Aorta (tissue), 5 donors: Measurements from ENCODE around the gene RIPOR3. TPM values are rescaled to one million over a fixed set of nuclear protein-coding genes. Genes with fewer than 3 reads are reported as not detected.
A peak's percentile ranks its signal among the peaks of the same experiment; 100 is the strongest.

Source experiments
- ATAC-seq: fragments of 200-7000 bp; cut with Tn5 transposase; one replicate; pipeline ENCODE4 v1.9.1; 2022; ENCODE audit warnings: moderate library complexity; ENCODE audit not compliant: low FRiP score
- DNase-seq, 2 donors: peaks; one replicate each; pipeline ENCODE4 v3.0.0-alpha.2; 2020
- H3K27ac ChIP-seq, 2 donors: one replicate each; pipeline ENCODE4 v1.5.1; 2013; ENCODE audit warnings: low read length in 2 of 2, mild to moderate bottlenecking in 2 of 2, moderate library complexity in 2 of 2, control low read depth in 1 of 2, inconsistent platforms in 1 of 2, low read depth in 1 of 2
- H3K27me3 ChIP-seq, 2 donors: one replicate each; pipeline ENCODE4 v1.6.1; 2013; ENCODE audit warnings: control low read depth in 1 of 2, low read length in 1 of 2, mild to moderate bottlenecking in 1 of 2, moderate library complexity in 1 of 2; ENCODE audit not compliant: insufficient read depth in 2 of 2, control insufficient read depth in 1 of 2
- H3K36me3 ChIP-seq, 2 donors: one replicate each; pipeline ENCODE4 v1.6.1; 2013; ENCODE audit warnings: control low read depth in 1 of 2, low read length in 1 of 2, mild to moderate bottlenecking in 1 of 2; ENCODE audit not compliant: insufficient read depth in 2 of 2, control insufficient read depth in 1 of 2
- H3K4me1 ChIP-seq, 2 donors: one replicate each; pipeline ENCODE4 v1.6.1; 2013; ENCODE audit warnings: low read length in 2 of 2, control low read depth in 1 of 2, mild to moderate bottlenecking in 1 of 2, moderate library complexity in 1 of 2; ENCODE audit not compliant: insufficient read depth in 2 of 2, control insufficient read depth in 1 of 2
- H3K4me3 ChIP-seq, 2 donors: one replicate each; pipeline ENCODE4 v1.5.1; 2013; ENCODE audit warnings: low read length in 2 of 2, control low read depth in 1 of 2, mild to moderate bottlenecking in 1 of 2
- H3K9me3 ChIP-seq: one replicate; pipeline ENCODE4 v1.6.1; 2013; ENCODE audit warnings: mild to moderate bottlenecking, low read length; ENCODE audit not compliant: control insufficient read depth
- WGBS, 2 donors: extraction: QIAGEN DNeasy Blood & Tissue Kit; methylation state at CpG; one replicate each; pipeline ENCODE4 v1.1.7; 2013; 5-methylcytosine and 5-hydroxymethylcytosine counted together
- intact Hi-C, 2 donors: fragments of 100-400 bp; cut with DNase I; formaldehyde crosslinking; loops; one replicate each; pipeline versions ENCODE4 v1.14.2 to v1.15.0; 2022
- polyA plus RNA-seq, 2 donors: library from polyadenylated mRNA; stranded (reverse); fragments of 200-250 nt; gene quantifications; one replicate each; pipeline ENCODE4 v1.2.3, GENCODE V29; 2013
- total RNA-seq, 2 donors: library from RNA; stranded (reverse); fragmentation: NEBNext Ultra II Directional; extraction: Animal tissue kit (Norgen Biotek cat#: 25700); gene quantifications; one replicate each; pipeline ENCODE4 v1.2.1, GENCODE V29; 2021
- donor health status: healthy with polysubstance abuse.
- donor health status: Bipolar disorder and iron deficiency.
- donor health status: DM: no; HTN: no; CAD: no.
- donor health status: DM: no; HTN: no; CAD: no.
- donor health status: DM: yes; HTN: yes; CAD: no.

The RIPOR3 gene
- total and polyA plus RNA-seq, 4 donors, result 0.23 to 8.0 (median 2.3) TPM

GRCh38 chr20:50724851-50725723, 33.7 kb upstream of the RIPOR3 start:
- Histone ChIP-seq H3K36me3 (no peaks in the 10 kb centered on the region), H3K4me1 (no peaks in the 10 kb centered on the region), H3K27me3 (no peaks in the 10 kb centered on the region), H3K27ac (peak overlapping the region in 1 of 2 donors; percentile 46), H3K9me3 (no peaks in the 10 kb centered on the region), H3K4me3 (no peak overlapping the region)
- DNase-seq, result peak; percentile 80 to 94
- peak; percentile 84 for ATAC-seq
- intact Hi-C loops, result no loop called here
- 30% methylated on average over 14 of the region's 14 CpGs for WGBS, 2 donors

GRCh38 chr20:50724112-50724725, 32.9 kb upstream of the RIPOR3 start:
- intact Hi-C loops, result no loop called here
- Histone ChIP-seq H3K4me3 (no peak overlapping the region), H3K36me3 (no peaks in the 10 kb centered on the region), H3K27me3 (no peaks in the 10 kb centered on the region), H3K27ac (peak overlapping the region in 1 of 2 donors; percentile 46), H3K9me3 (no peaks in the 10 kb centered on the region), H3K4me1 (no peaks in the 10 kb centered on the region)
- DNase-seq (no peak), ATAC-seq (no peak)
- WGBS, 2 donors, result 90 to 91% methylated on average over 7 of the region's 7 CpGs

- intact Hi-C loops, result no loop called here
- Histone ChIP-seq H3K27me3 (no peaks in the 10 kb centered on the region), H3K9me3 (no peaks in the 10 kb centered on the region), H3K36me3 (no peaks in the 10 kb centered on the region), H3K4me1 (no peaks in the 10 kb centered on the region), H3K27ac (no peak overlapping the region), H3K4me3 (no peak overlapping the region)
- DNase-seq (no peak), ATAC-seq (no peak)
- 87 to 91% methylated on average over 9 of the region's 9 CpGs for WGBS, 2 donors
Observed at GRCh38 chr20:50723672-50724071, 32.3 kb upstream of the RIPOR3 start.

- Histone ChIP-seq H3K36me3 (no peaks in the 10 kb centered on the region), H3K4me3 (no peak overlapping the region), H3K27me3 (no peaks in the 10 kb centered on the region), H3K4me1 (no peaks in the 10 kb centered on the region), H3K9me3 (no peaks in the 10 kb centered on the region), H3K27ac (peak overlapping the region; percentile 0 to 94)
- 91 to 96% methylated on average over 10 of the region's 10 CpGs for WGBS, 2 donors
- DNase-seq (no peak), ATAC-seq (no peak)
- intact Hi-C loops, result no loop called here
Observed at GRCh38 chr20:50722424-50723155, 31.2 kb upstream of the RIPOR3 start.

GRCh38 chr20:50721881-50722281, 30.5 kb upstream of the RIPOR3 start:
- no peaks in the 10 kb centered on the region for H3K9me3 ChIP-seq
- H3K4me3 ChIP-seq, result no peak overlapping the region
- no peaks in the 10 kb centered on the region for H3K4me1 ChIP-seq
- peak overlapping the region in 1 of 2 donors; percentile 94 for H3K27ac ChIP-seq
- 8 to 11% methylated on average over 9 of the region's 9 CpGs for WGBS, 2 donors
- intact Hi-C loops, result no loop called here
- no peaks in the 10 kb centered on the region for H3K27me3 ChIP-seq
- H3K36me3 ChIP-seq, result no peaks in the 10 kb centered on the region
- DNase-seq, result peak in 1 of 2 donors; percentile 59
- peak; percentile 87 for ATAC-seq

- no peaks in the 10 kb centered on the region for H3K4me1 ChIP-seq
- no peak for DNase-seq
- H3K27ac ChIP-seq, result no peak overlapping the region
- intact Hi-C loops, result no loop called here
- no peaks in the 10 kb centered on the region for H3K27me3 ChIP-seq
- H3K36me3 ChIP-seq, result no peaks in the 10 kb centered on the region
- ATAC-seq, result no peak
- H3K4me3 ChIP-seq, result no peak overlapping the region
- no peaks in the 10 kb centered on the region for H3K9me3 ChIP-seq
Observed at GRCh38 chr20:50720582-50720981, 29.2 kb upstream of the RIPOR3 start.

- WGBS, 2 donors, result 89% methylated on average over 5 of the region's 5 CpGs
- Histone ChIP-seq H3K4me3 (no peak overlapping the region), H3K4me1 (no peaks in the 10 kb centered on the region), H3K36me3 (no peaks in the 10 kb centered on the region), H3K9me3 (no peaks in the 10 kb centered on the region), H3K27ac (no peak overlapping the region), H3K27me3 (no peaks in the 10 kb centered on the region)
- intact Hi-C loops, result no loop called here
- DNase-seq, result no peak
- ATAC-seq, result no peak
Observed at GRCh38 chr20:50720026-50720425, 28.7 kb upstream of the RIPOR3 start.

GRCh38 chr20:50719328-50719727, 28.0 kb upstream of the RIPOR3 start:
- intact Hi-C loops, result no loop called here
- WGBS, 2 donors, result 95 to 97% methylated on average over 4 of the region's 4 CpGs
- no peak overlapping the region for H3K27ac ChIP-seq

More at GRCh38 chr20:50719328-50719727, 28.0 kb upstream of the RIPOR3 start:
- no peaks in the 10 kb centered on the region for H3K4me1 ChIP-seq
- DNase-seq (no peak), ATAC-seq (no peak)
- H3K27me3 ChIP-seq, result no peaks in the 10 kb centered on the region
- H3K4me3 ChIP-seq, result no peak overlapping the region
- H3K36me3 ChIP-seq, result no peaks in the 10 kb centered on the region
- H3K9me3 ChIP-seq, result no peaks in the 10 kb centered on the region
